Trophoblast cell (in vitro differentiated cells and primary cell): ENCODE data around the gene GAPDH. TPM values are rescaled to one million over a fixed set of nuclear protein-coding genes. Genes with fewer than 3 reads are reported as not detected.
"Not testable (repeated sequence)": the region's sequence is repeated elsewhere in the genome, so short reads cannot be mapped to it uniquely, and the experiment has no call there.

Experiments
- DNase-seq, 2 donors: peaks; one replicate each; pipeline ENCODE4 v3.0.0-alpha.2; 2016
- H2AFZ ChIP-seq: 2 replicates; pipeline ENCODE4 v1.6.1; 2013; ENCODE audit warnings: low read length, moderate library complexity, mild to moderate bottlenecking; ENCODE audit not compliant: insufficient read depth, poor library complexity
- H2AK5ac ChIP-seq: 2 replicates; pipeline ENCODE4 v1.6.1; 2013; ENCODE audit warnings: mild to moderate bottlenecking, low read length
- H2BK120ac ChIP-seq: 2 replicates; pipeline ENCODE4 v1.6.1; 2013; ENCODE audit warnings: low read length, mild to moderate bottlenecking, moderate library complexity; ENCODE audit not compliant: insufficient read depth, poor library complexity
- H2BK12ac ChIP-seq: 2 replicates; pipeline ENCODE4 v1.6.1; 2013; ENCODE audit warnings: mild to moderate bottlenecking, low read length, moderate library complexity
- H2BK5ac ChIP-seq: 2 replicates; pipeline ENCODE4 v1.6.1; 2013; ENCODE audit warnings: low read length, low read depth, moderate library complexity, mild to moderate bottlenecking; ENCODE audit not compliant: poor library complexity
- H3K14ac ChIP-seq: 2 replicates; pipeline ENCODE4 v1.6.1; 2013; ENCODE audit warnings: mild to moderate bottlenecking, low read length
- H3K18ac ChIP-seq: 2 replicates; pipeline ENCODE4 v1.6.1; 2013; ENCODE audit warnings: mild to moderate bottlenecking, low read length
- H3K23ac ChIP-seq: 2 replicates; pipeline ENCODE4 v1.6.1; 2013; ENCODE audit warnings: low read length
- H3K27ac ChIP-seq: 2 replicates; pipeline ENCODE4 v1.5.1; 2013; ENCODE audit warnings: low read depth, mild to moderate bottlenecking, inconsistent platforms, low read length, moderate library complexity
- H3K27me3 ChIP-seq: 2 replicates; pipeline ENCODE4 v1.6.1; 2013; ENCODE audit warnings: inconsistent platforms, mild to moderate bottlenecking, low read length, moderate library complexity; ENCODE audit not compliant: insufficient read depth
- H3K36me3 ChIP-seq, 2 experiments: 1 replicate in 1 of 2; 2 replicates in 1 of 2; pipeline ENCODE4 v1.6.1; 2013; ENCODE audit warnings: low read length in 2 of 2, mild to moderate bottlenecking in 2 of 2, moderate library complexity in 1 of 2; ENCODE audit not compliant: insufficient read depth in 2 of 2, control insufficient read depth in 1 of 2
- H3K4ac ChIP-seq: 2 replicates; pipeline ENCODE4 v1.6.1; 2013; ENCODE audit warnings: low read depth, mild to moderate bottlenecking, low read length, moderate library complexity
- H3K4me1 ChIP-seq, 2 experiments: 1 replicate in 1 of 2; 2 replicates in 1 of 2; pipeline ENCODE4 v1.6.1; 2013; ENCODE audit warnings: low read length in 2 of 2, mild to moderate bottlenecking in 2 of 2, moderate library complexity in 1 of 2; ENCODE audit not compliant: insufficient read depth in 2 of 2, control insufficient read depth in 1 of 2
- H3K4me2 ChIP-seq: 2 replicates; pipeline ENCODE4 v1.6.1; 2013; ENCODE audit warnings: inconsistent platforms, mild to moderate bottlenecking, low read length, moderate library complexity
- H3K4me3 ChIP-seq: 2 replicates; pipeline ENCODE4 v1.5.1; 2013; ENCODE audit warnings: mild to moderate bottlenecking, low read depth, low read length, inconsistent platforms
- H3K79me1 ChIP-seq: one replicate; pipeline ENCODE4 v1.6.1; 2013; ENCODE audit warnings: low read length
- H3K79me2 ChIP-seq: 2 replicates; pipeline ENCODE4 v1.6.1; 2013; ENCODE audit warnings: low read length, mild to moderate bottlenecking; ENCODE audit not compliant: control insufficient read depth, insufficient read depth, poor library complexity
- H3K9ac ChIP-seq: 2 replicates; pipeline ENCODE4 v1.6.1; 2013; ENCODE audit warnings: mild to moderate bottlenecking, low read length
- H3K9me3 ChIP-seq: 2 replicates; pipeline ENCODE4 v1.6.1; 2013; ENCODE audit warnings: low read depth, mild to moderate bottlenecking, control low read depth, inconsistent platforms, low read length; ENCODE audit not compliant: insufficient read depth
- H4K12ac ChIP-seq: 2 replicates; pipeline ENCODE4 v1.6.1; 2013; ENCODE audit warnings: low read depth, mild to moderate bottlenecking, low read length, moderate library complexity
- H4K8ac ChIP-seq: 2 replicates; pipeline ENCODE4 v1.6.1; 2013; ENCODE audit warnings: low read depth, mild to moderate bottlenecking, low read length, moderate library complexity
- H4K91ac ChIP-seq: one replicate; pipeline ENCODE4 v1.6.1; 2013; ENCODE audit warnings: low read depth, mild to moderate bottlenecking, low read length, moderate library complexity
- WGBS: extraction: QIAGEN DNeasy Blood & Tissue Kit; methylation state at CpG from one replicate; pipeline ENCODE4 v1.1.7; 2013; ENCODE audit warnings: missing lambda C conversion rate; ENCODE audit not compliant: insufficient read length, insufficient coverage; ENCODE audit errors: extremely low coverage; 5-methylcytosine and 5-hydroxymethylcytosine counted together
- polyA plus RNA-seq: library from polyadenylated mRNA; stranded (reverse); fragments of 200-250 nt; gene quantifications from 2 replicates; pipeline ENCODE4 v1.2.3, GENCODE V29; 2013

GAPDH gene
- 5,061 and 5,152 TPM in 2 replicates for polyA plus RNA-seq

DNA sequence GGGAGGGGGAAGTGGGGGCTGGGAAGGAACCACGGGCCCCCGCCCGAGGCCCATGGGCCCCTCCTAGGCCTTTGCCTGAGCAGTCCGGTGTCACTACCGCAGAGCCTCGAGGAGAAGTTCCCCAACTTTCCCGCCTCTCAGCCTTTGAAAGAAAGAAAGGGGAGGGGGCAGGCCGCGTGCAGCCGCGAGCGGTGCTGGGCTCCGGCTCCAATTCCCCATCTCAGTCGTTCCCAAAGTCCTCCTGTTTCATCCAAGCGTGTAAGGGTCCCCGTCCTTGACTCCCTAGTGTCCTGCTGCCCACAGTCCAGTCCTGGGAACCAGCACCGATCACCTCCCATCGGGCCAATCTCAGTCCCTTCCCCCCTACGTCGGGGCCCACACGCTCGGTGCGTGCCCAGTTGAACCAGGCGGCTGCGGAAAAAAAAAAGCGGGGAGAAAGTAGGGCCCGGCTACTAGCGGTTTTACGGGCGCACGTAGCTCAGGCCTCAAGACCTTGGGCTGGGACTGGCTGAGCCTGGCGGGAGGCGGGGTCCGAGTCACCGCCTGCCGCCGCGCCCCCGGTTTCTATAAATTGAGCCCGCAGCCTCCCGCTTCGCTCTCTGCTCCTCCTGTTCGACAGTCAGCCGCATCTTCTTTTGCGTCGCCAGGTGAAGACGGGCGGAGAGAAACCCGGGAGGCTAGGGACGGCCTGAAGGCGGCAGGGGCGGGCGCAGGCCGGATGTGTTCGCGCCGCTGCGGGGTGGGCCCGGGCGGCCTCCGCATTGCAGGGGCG lies at the start of gene GAPDH:
GAPDH (plus strand) TSS at position 595 of the 772 bp plus-strand sequence. CDS start 316 bp downstream, outside the sequence.
- WGBS: no CpG with 5 or more reads among the region's 62 CpGs
- peak within 1 kb of the TSS; percentile 84 for H3K14ac ChIP-seq
- no peaks in the 10 kb centered on the region for H3K27me3 ChIP-seq
- H3K27ac ChIP-seq: peak within 1 kb of the TSS; percentile 93
- H3K4ac ChIP-seq: peak within 1 kb of the TSS; percentile 95
- peak within 1 kb of the TSS; percentile 89 for H4K91ac ChIP-seq
- no peak within 1 kb of the TSS for H3K23ac ChIP-seq
- peak within 1 kb of the TSS; percentile 96 for H3K4me3 ChIP-seq
- H3K18ac ChIP-seq: peak within 1 kb of the TSS; percentile 89
- peak; percentile 86 to 89 for DNase-seq
- peaks cover 53 to 57% of the 10 kb centered on the region in 2 experiments for H3K36me3 ChIP-seq
- peak within 1 kb of the TSS; percentile 59 for H2AFZ ChIP-seq
- peak within 1 kb of the TSS; percentile 83 for H2BK120ac ChIP-seq
- peak within 1 kb of the TSS; percentile 85 for H3K4me2 ChIP-seq
- H3K9ac ChIP-seq: peak within 1 kb of the TSS; percentile 98
- H2AK5ac ChIP-seq: peak within 1 kb of the TSS; percentile 56
- H3K4me1 ChIP-seq: peaks cover 23 to 37% of the 10 kb centered on the region in 2 experiments
- peak within 1 kb of the TSS; percentile 95 for H2BK5ac ChIP-seq
- peaks cover 26% of the 10 kb centered on the region for H3K79me2 ChIP-seq
- peak within 1 kb of the TSS; percentile 68 for H4K12ac ChIP-seq
- peaks cover 43% of the 10 kb centered on the region for H3K79me1 ChIP-seq
- H2BK12ac ChIP-seq: peak within 1 kb of the TSS; percentile 67
- H4K8ac ChIP-seq: peak within 1 kb of the TSS; percentile 80
- peaks cover 1% of the 10 kb centered on the region for H3K9me3 ChIP-seq

DNA sequence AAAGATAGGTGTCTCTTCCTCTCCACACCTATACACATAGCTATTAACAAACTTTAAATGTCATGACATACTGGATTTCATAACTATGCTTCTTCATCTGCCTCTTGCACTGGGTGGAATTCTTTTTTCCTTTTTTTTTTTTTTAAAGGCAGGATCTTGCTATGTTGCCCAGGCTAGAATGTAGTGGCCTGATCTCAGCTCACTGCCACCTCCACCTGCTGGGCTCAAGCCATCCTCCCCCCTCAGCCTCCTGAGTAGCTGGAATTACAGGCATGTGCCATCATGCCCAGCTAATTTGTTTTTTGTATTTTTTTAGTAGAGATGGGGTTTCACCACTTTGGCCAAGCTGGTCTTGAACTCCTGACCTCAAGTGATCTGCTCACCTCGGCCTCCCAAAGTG lies 46.1 kb upstream of the GAPDH start:
- WGBS: no CpG with 5 or more reads among the region's 1 CpG
- H3K14ac ChIP-seq: no peak overlapping the region
- H2AK5ac ChIP-seq: no peak overlapping the region
- peaks cover 2% of the 10 kb centered on the region for H3K79me2 ChIP-seq
- H3K27me3 ChIP-seq: no peaks in the 10 kb centered on the region
- no peak overlapping the region for H2BK5ac ChIP-seq
- H3K36me3 ChIP-seq: peaks cover 0 to 2% of the 10 kb centered on the region in 2 experiments
- no peak for DNase-seq
- no peak overlapping the region for H2AFZ ChIP-seq
- no peaks in the 10 kb centered on the region for H3K9me3 ChIP-seq
- no peak overlapping the region for H4K8ac ChIP-seq
- no peak overlapping the region for H3K4ac ChIP-seq
- no peak overlapping the region for H3K23ac ChIP-seq
- no peak overlapping the region for H3K18ac ChIP-seq
- H2BK12ac ChIP-seq: no peak overlapping the region
- no peak overlapping the region for H4K12ac ChIP-seq
- peaks cover 0 to 3% of the 10 kb centered on the region in 2 experiments for H3K4me1 ChIP-seq
- no peak overlapping the region for H3K4me3 ChIP-seq
- no peak overlapping the region for H4K91ac ChIP-seq
- H3K27ac ChIP-seq: no peak overlapping the region
- no peak overlapping the region for H3K4me2 ChIP-seq
- no peak overlapping the region for H2BK120ac ChIP-seq
- H3K79me1 ChIP-seq: peaks cover 4% of the 10 kb centered on the region
- H3K9ac ChIP-seq: no peak overlapping the region

DNA sequence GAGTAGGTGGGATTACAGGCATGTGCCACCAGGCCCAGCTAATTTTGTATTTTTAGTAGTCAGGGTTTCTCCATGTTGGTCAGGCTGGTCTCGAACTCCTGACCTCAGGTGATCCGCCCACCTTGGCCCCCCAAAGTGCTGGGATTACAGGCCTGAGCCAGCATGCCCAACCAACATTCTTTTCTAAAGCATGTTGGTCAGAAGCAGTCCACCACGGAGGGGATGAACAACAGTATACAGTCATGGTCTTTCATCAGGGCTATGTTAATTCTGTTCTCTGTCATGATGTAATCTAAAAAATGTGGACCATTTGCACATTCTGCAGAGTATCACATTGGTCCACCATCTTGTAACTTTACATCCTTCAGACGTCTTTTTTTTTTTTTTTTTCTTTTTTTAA lies 44.9 kb upstream of the GAPDH start:
- Histone ChIP-seq H3K14ac (no peak overlapping the region), H3K36me3 (peaks cover 0 to 2% of the 10 kb centered on the region in 2 experiments), H3K9ac (no peak overlapping the region), H2BK5ac (no peak overlapping the region), H3K79me1 (peaks cover 8% of the 10 kb centered on the region), H2BK120ac (no peak overlapping the region), H4K8ac (no peak overlapping the region), H4K12ac (no peak overlapping the region), H3K79me2 (peaks cover 5% of the 10 kb centered on the region), H3K18ac (no peak overlapping the region), H2BK12ac (no peak overlapping the region), H3K9me3 (no peaks in the 10 kb centered on the region), H3K4me2 (no peak overlapping the region), H2AK5ac (no peak overlapping the region), H4K91ac (no peak overlapping the region), H3K23ac (no peak overlapping the region), H3K4me1 (peaks cover 0 to 3% of the 10 kb centered on the region in 2 experiments), H3K4ac (no peak overlapping the region), H3K27ac (no peak overlapping the region), H3K4me3 (no peak overlapping the region), H2AFZ (no peak overlapping the region), H3K27me3 (no peaks in the 10 kb centered on the region)
- no CpG with 5 or more reads among the region's 4 CpGs for WGBS
- DNase-seq: no peak

- not testable (repeated sequence) for H3K79me2 ChIP-seq, H2BK5ac ChIP-seq, H3K9ac ChIP-seq, H2BK12ac ChIP-seq, H2AK5ac ChIP-seq, H3K79me1 ChIP-seq, H3K4me2 ChIP-seq, H3K4me1 ChIP-seq, H4K12ac ChIP-seq, H3K4me3 ChIP-seq, DNase-seq, H3K36me3 ChIP-seq, H3K14ac ChIP-seq, H3K27ac ChIP-seq, H3K9me3 ChIP-seq, H2BK120ac ChIP-seq, H4K91ac ChIP-seq, H3K27me3 ChIP-seq, H2AFZ ChIP-seq, H3K18ac ChIP-seq, H3K4ac ChIP-seq, H3K23ac ChIP-seq, H4K8ac ChIP-seq
- WGBS: no CpG with 5 or more reads among the region's 1 CpG
These were observed 43.6 kb upstream of the GAPDH start for GRCh38 chr12:6490673-6491072.
